ENCODE measurements around the gene FBLIM1.

The FBLIM1 gene

DNA sequence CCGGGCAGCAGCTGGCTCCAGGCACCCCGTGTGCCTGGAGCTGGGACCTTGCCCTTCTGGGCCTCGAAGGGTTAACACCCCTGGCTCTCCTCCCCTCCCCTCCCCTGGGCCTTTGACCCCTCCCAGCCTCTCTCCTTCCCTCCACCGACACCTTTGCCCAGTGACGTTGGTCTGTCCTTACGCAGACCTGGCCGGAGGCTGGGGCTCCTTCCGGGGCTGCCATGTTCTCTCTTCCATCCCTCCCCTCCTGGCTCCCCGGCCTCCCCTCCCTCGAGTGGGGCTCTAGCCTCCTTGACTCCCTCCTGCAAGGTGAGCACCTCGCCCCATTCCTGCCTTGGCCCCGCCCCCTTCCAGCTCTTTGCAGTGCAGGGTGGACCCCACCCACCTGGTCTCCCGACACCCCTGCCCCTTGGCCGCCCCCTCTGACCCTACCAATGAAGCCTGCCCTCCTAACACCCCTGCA is 16.2 kb upstream of the FBLIM1 start, which contains the start of gene TMEM82:
Gene TMEM82 (plus strand): TSS at position 161 of the 463 bp plus-strand sequence. CDS start 61 bp downstream, at position 222.
- no peaks in the 10 kb centered on the region for H3K27me3 ChIP-seq (ENCODE audit: control insufficient read depth, low read length)
- H3K4me3 ChIP-seq (ENCODE audit: low read length) = no peak within 1 kb of the TSS
- TF ChIP-seq EZH2phosphoT487 (IDR thresholded peaks at IDR 0.05; ENCODE audit: borderline replicate concordance, low read length) = no peak
- TF ChIP-seq, protein P1, sequence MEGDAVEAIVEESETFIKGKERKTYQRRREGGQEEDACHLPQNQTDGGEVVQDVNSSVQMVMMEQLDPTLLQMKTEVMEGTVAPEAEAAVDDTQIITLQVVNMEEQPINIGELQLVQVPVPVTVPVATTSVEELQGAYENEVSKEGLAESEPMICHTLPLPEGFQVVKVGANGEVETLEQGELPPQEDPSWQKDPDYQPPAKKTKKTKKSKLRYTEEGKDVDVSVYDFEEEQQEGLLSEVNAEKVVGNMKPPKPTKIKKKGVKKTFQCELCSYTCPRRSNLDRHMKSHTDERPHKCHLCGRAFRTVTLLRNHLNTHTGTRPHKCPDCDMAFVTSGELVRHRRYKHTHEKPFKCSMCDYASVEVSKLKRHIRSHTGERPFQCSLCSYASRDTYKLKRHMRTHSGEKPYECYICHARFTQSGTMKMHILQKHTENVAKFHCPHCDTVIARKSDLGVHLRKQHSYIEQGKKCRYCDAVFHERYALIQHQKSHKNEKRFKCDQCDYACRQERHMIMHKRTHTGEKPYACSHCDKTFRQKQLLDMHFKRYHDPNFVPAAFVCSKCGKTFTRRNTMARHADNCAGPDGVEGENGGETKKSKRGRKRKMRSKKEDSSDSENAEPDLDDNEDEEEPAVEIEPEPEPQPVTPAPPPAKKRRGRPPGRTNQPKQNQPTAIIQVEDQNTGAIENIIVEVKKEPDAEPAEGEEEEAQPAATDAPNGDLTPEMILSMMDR (IDR thresholded peaks at IDR 0.05; ENCODE audit: low read depth, low read length, poor library complexity, severe bottlenecking) = no peak
- H4K20me1 ChIP-seq (ENCODE audit: control insufficient read depth, insufficient read depth, low read depth, low read length) = no peaks in the 10 kb centered on the region
- H3K9me3 ChIP-seq (ENCODE audit: control insufficient read depth, insufficient read depth, low read length) = no peaks in the 10 kb centered on the region
- H3K36me3 ChIP-seq (ENCODE audit: control insufficient read depth, low read length) = no peaks in the 10 kb centered on the region
- no peak within 1 kb of the TSS for H3K4me2 ChIP-seq (ENCODE audit: low read length)
- no peaks in the 10 kb centered on the region for H3K4me1 ChIP-seq (ENCODE audit: control insufficient read depth, low read length)
- H3K79me2 ChIP-seq (ENCODE audit: control insufficient read depth, low read length) = no peaks in the 10 kb centered on the region
- H3K27ac ChIP-seq (ENCODE audit: low read depth, low read length) = no peak within 1 kb of the TSS
- H3F3A ChIP-seq (ENCODE audit: control insufficient read depth, insufficient read depth) = no peaks in the 10 kb centered on the region
- no peaks in the 10 kb centered on the region for H3K9me2 ChIP-seq (replicated peaks; ENCODE audit: control insufficient read depth, low read length)

DNA sequence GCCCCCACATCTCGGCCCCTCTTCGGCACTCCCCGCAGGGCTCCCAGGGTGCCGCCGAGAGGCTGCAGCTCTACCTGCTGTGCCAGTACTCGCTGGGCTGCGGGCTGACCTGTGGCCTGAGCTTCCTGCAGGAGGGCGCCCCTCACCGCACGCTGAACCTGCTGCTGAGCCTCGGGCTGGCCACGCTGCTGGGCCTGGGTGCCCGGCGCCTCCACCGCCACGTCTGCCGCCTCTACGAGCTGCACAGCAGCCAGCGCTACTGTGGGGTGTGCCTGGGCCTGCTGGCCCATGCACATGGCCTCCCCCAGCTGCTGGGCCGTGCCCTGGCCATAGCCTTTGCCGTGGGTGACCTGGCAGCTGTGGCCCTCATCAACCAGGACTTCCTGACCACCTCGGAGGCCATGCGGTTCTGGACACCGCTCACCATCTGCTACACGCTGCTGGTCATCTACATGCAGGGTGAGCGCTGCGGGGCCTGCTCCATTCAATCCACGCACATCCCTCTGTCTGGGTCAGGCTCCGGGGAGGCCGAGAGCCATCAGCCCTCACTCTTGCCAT is 14.4 kb upstream of the FBLIM1 start:
- Histone ChIP-seq H3K9me2 (replicated peaks; ENCODE audit: control insufficient read depth, low read length) (no peaks in the 10 kb centered on the region), H3K27me3 (ENCODE audit: control insufficient read depth, low read length) (no peaks in the 10 kb centered on the region), H3F3A (ENCODE audit: control insufficient read depth, insufficient read depth) (no peaks in the 10 kb centered on the region), H3K36me3 (ENCODE audit: control insufficient read depth, low read length) (no peaks in the 10 kb centered on the region), H4K20me1 (ENCODE audit: control insufficient read depth, insufficient read depth, low read depth, low read length) (no peaks in the 10 kb centered on the region), H3K79me2 (ENCODE audit: control insufficient read depth, low read length) (no peaks in the 10 kb centered on the region), H3K9me3 (ENCODE audit: control insufficient read depth, insufficient read depth, low read length) (no peaks in the 10 kb centered on the region), H3K4me2 (ENCODE audit: low read length) (no peak overlapping the region), H3K4me1 (ENCODE audit: control insufficient read depth, low read length) (no peaks in the 10 kb centered on the region), H3K27ac (ENCODE audit: low read depth, low read length) (no peak overlapping the region), H3K4me3 (ENCODE audit: low read length) (no peak overlapping the region)
- TF ChIP-seq, protein P1 (IDR thresholded peaks at IDR 0.05; ENCODE audit: low read depth, low read length, poor library complexity, severe bottlenecking) = no peak
- no peak for TF ChIP-seq EZH2phosphoT487 (IDR thresholded peaks at IDR 0.05; ENCODE audit: borderline replicate concordance, low read length)

DNA sequence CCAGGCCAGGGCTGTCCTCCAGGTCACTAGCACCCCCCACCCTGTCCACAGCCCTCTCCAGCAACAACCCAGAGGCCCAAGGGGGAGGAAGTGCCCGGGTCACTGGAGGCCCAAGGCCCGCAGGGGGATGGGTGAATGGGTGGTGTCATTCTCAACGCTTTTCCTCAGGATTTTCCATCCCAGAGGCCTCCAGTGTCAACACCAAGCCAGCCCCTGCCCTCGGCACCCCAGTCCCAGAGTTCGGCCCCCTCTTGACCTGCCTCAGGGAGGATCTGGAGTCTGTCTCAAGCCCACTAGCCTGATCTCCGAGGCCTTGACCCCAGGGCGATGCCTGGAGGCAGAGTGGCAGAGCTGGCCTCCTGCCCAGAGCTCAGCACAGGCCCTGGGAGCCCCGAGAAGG is 11.2 kb upstream of the FBLIM1 start:
- H3K4me1 ChIP-seq (ENCODE audit: control insufficient read depth, low read length) = no peaks in the 10 kb centered on the region
- H3F3A ChIP-seq (ENCODE audit: control insufficient read depth, insufficient read depth) = no peaks in the 10 kb centered on the region
- H3K9me2 ChIP-seq (replicated peaks; ENCODE audit: control insufficient read depth, low read length) = no peaks in the 10 kb centered on the region
- no peaks in the 10 kb centered on the region for H3K36me3 ChIP-seq (ENCODE audit: control insufficient read depth, low read length)
- H3K4me3 ChIP-seq (ENCODE audit: low read length) = no peak overlapping the region
- no peaks in the 10 kb centered on the region for H3K27me3 ChIP-seq (ENCODE audit: control insufficient read depth, low read length)
- no peaks in the 10 kb centered on the region for H3K79me2 ChIP-seq (ENCODE audit: control insufficient read depth, low read length)
- no peaks in the 10 kb centered on the region for H4K20me1 ChIP-seq (ENCODE audit: control insufficient read depth, insufficient read depth, low read depth, low read length)
- no peak for TF ChIP-seq EZH2phosphoT487 (IDR thresholded peaks at IDR 0.05; ENCODE audit: borderline replicate concordance, low read length)
- TF ChIP-seq, protein P1 (IDR thresholded peaks at IDR 0.05; ENCODE audit: low read depth, low read length, poor library complexity, severe bottlenecking) = no peak
- H3K4me2 ChIP-seq (ENCODE audit: low read length) = no peak overlapping the region
- H3K9me3 ChIP-seq (ENCODE audit: control insufficient read depth, insufficient read depth, low read length) = no peaks in the 10 kb centered on the region
- no peak overlapping the region for H3K27ac ChIP-seq (ENCODE audit: low read depth, low read length)
